Right cardiac atrium (tissue), 5 donors: ENCODE measurements around the gene GBX1. TPM values are rescaled to one million over a fixed set of nuclear protein-coding genes. Genes with fewer than 3 reads are reported as not detected.
A peak's percentile ranks its signal among the peaks of the same experiment; 100 is the strongest.

Experiments
- ATAC-seq, 2 donors: fragments of 200-7000 bp; cut with Tn5 transposase; one replicate each; pipeline versions ENCODE4 v1.8.0 to v1.9.1; 2020; ENCODE audit warnings: moderate library complexity in 2 of 2, mild to moderate bottlenecking in 1 of 2
- DNase-seq, 3 donors: peaks; one replicate each; pipeline ENCODE4 v3.0.0-alpha.2; 2020
- H3K27ac ChIP-seq: one replicate; pipeline ENCODE4 v1.5.1; 2013; ENCODE audit warnings: mild to moderate bottlenecking, low read length, control low read depth, moderate library complexity
- H3K27me3 ChIP-seq: one replicate; pipeline ENCODE4 v1.6.1; 2013; ENCODE audit not compliant: control insufficient read depth, insufficient read depth
- H3K4me1 ChIP-seq: one replicate; pipeline ENCODE4 v1.6.1; 2013; ENCODE audit warnings: low read length; ENCODE audit not compliant: control insufficient read depth, insufficient read depth
- H3K4me3 ChIP-seq: one replicate; pipeline ENCODE4 v1.5.1; 2013; ENCODE audit warnings: low read length, control low read depth
- H3K9me3 ChIP-seq: one replicate; pipeline ENCODE4 v1.6.1; 2013; ENCODE audit warnings: low read length; ENCODE audit not compliant: control insufficient read depth
- WGBS: extraction: QIAGEN DNeasy Blood & Tissue Kit; methylation state at CpG from one replicate; pipeline ENCODE4 v1.1.7; 2013; 5-methylcytosine and 5-hydroxymethylcytosine counted together
- intact Hi-C, 4 donors: fragments of 100-400 bp; cut with DNase I; formaldehyde crosslinking; loops; one replicate each; pipeline versions ENCODE4 v1.11.0 to v1.14.0; 2022 to 2023
- polyA plus RNA-seq: library from polyadenylated mRNA; stranded (reverse); fragments of 200-250 nt; gene quantifications from one replicate; pipeline ENCODE4 v1.2.3, GENCODE V29; 2013
- total RNA-seq, 4 donors: library from RNA; stranded (reverse); fragmentation: NEBNext Ultra II Directional; extraction: Animal tissue kit (Norgen Biotek cat#: 25700); gene quantifications; one replicate each; pipeline ENCODE4 v1.2.1, GENCODE V29; 2021
- donor health status: healthy with polysubstance abuse.
- donor health status: DM: no; HTN: yes; CAD: no.
- donor health status: DM: no; HTN: no; CAD: no.
- donor health status: DM: no; HTN: yes; CAD: no; lungs with severe emphysema.
- donor health status: DM: yes; HTN: yes; CAD: no.

Gene GBX1
- total and polyA plus RNA-seq, 5 donors = 0.14 to 1.0 (median 0.40) TPM; not detected in 2

DNA sequence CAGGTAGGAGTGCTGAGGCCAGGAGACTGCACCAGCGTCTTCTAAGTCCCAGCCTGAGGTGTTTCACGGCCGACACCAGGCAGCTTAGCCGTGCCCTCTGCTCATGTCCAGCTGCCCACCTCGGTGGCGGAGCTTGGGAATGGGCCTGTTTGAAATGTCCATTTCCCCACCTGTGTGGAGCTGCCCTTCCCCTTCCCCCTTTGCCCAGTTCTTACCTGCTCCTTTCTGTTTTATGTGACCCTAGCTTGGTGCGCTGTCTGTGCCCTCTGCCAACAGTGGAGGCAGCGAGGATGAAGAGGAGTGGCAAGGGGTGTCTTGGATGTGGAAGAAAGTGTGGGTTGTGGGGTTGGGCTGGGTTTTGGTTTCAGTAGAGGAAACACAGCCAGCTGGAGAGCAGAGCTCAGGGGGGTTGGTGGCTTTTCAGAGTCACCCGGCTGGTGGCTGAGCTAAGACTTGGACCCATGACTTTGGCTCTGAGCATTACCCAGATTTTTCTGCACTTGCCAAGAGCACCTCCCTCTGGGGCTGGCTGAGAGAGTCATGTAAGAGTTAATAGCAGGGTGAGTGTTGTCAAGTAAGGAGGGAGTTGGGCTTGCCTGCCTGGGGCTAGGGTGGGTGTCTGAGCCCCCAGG lies 37.4 kb downstream of the GBX1 start:
- DNase-seq = peak in 2 of 3 donors; percentile 3 to 7
- Histone ChIP-seq H3K27me3 (no peaks in the 10 kb centered on the region), H3K4me1 (no peaks in the 10 kb centered on the region), H3K4me3 (no peak overlapping the region), H3K9me3 (no peaks in the 10 kb centered on the region), H3K27ac (no peak overlapping the region)
- ATAC-seq = no peak
- WGBS = 92% methylated on average over 9 of the region's 9 CpGs
- intact Hi-C loops = loop anchor here in 2 of 4 donors (5.0 to 10.0 kb wide), 2 partner anchors 42 to 175 kb away; no protein-coding TSS in a partner anchor

DNA sequence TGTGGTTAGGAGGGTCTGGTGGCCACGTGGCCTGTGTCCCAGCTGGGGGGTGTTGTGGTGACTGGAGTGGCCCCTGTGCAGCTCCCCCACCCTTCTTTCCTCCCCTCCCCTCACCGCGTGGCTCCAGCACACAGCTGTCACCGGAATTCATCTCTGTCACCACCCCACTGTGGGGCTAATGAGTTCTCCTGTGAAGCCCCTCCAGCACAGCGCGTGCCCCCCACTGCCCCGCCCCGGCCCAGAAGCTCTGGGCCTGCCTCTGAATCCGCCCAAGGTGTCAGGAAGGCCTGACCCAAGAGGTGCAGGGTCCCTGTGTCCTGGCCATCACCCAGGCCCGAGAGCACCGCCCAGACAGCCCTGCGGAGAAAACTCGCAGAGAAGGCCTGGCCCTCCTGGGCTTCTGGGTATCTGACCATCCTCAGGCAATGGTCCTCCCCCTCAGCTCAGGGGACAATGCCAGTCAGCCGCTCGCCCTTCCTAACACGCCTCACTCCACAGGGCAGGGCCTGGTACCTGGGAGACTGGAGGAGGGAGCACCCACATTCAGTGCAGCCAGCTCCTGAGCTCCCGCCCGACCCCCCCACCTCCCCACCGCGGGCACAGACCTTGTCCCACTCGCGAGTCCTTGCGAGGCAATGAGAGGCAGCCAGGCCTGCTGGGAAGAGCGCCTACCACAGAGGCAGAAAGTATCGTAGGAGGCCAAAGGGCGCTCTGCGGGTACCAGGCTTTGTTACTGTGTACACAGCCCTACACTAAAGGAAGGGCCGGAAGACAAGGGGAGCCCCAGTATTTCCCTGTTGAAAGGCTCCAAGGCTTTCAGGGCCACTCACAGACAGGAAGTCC lies 38.2 kb downstream of the GBX1 start:
- H3K9me3 ChIP-seq = no peaks in the 10 kb centered on the region
- intact Hi-C loops = loop anchor here in 2 of 4 donors (5.0 to 10.0 kb wide), 2 partner anchors 43 to 175 kb away; no protein-coding TSS in a partner anchor
- no peaks in the 10 kb centered on the region for H3K27me3 ChIP-seq
- H3K27ac ChIP-seq = no peak overlapping the region
- ATAC-seq = no peak
- H3K4me3 ChIP-seq = no peak overlapping the region
- DNase-seq = peak in 1 of 3 donors; percentile 21
- H3K4me1 ChIP-seq = no peaks in the 10 kb centered on the region
- WGBS = 89% methylated on average over 28 of the region's 28 CpGs

DNA sequence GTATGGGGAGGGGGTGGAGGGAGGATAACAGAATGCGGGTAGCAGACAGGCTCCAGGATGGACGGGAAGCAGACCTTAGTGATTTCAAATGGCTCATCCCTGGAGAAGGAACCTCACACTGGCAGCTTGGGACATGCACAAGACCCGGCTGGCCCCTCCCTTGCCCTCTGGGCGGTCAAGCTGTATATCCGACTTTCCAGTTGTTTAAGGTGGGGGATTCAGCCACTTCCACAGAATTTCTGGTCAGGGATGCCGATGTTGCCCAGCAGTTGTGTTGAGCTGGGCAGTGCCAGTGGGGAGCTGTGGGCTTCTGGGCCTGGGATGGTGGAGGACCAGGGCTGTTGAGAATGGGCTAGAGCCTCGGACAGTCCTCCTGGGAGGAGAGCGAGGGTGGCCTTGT lies 38.8 kb downstream of the GBX1 start:
- no peaks in the 10 kb centered on the region for H3K9me3 ChIP-seq
- intact Hi-C loops = loop anchor here in 2 of 4 donors (5.0 to 10.0 kb wide), 2 partner anchors 44 to 176 kb away; no protein-coding TSS in a partner anchor
- H3K27me3 ChIP-seq = no peaks in the 10 kb centered on the region
- no peaks in the 10 kb centered on the region for H3K4me1 ChIP-seq
- no peak for ATAC-seq
- WGBS = 88% methylated on average over 8 of the region's 8 CpGs
- H3K4me3 ChIP-seq = no peak overlapping the region
- H3K27ac ChIP-seq = no peak overlapping the region
- DNase-seq = peak in 2 of 3 donors; percentile 6 to 22

DNA sequence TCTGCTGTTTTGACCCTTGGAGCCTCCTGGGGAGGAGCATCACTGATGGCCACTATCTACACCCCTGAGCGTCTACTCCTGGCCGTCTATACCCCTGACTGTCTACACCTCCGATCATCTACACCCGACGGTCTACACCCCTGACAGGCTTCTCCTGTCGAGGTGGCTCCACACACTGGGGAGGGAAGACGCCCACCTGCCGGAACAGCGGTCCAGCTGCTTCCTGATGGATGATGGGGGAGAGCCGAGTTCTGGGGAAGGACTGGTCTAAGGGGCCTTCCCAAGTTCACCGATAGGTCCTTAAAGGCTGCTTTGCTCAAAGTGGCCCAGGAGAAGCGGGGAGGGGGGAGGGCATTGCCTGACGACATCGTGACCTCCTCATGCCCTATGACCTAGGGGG lies 39.4 kb downstream of the GBX1 start:
- Histone ChIP-seq H3K27me3 (no peaks in the 10 kb centered on the region), H3K4me3 (no peak overlapping the region), H3K9me3 (no peaks in the 10 kb centered on the region), H3K27ac (no peak overlapping the region), H3K4me1 (no peaks in the 10 kb centered on the region)
- 80% methylated on average over 14 of the region's 14 CpGs for WGBS
- intact Hi-C loops = loop anchor here in 2 of 4 donors (5.0 to 10.0 kb wide), 2 partner anchors 44 to 177 kb away; no protein-coding TSS in a partner anchor
- DNase-seq (peak in 2 of 3 donors; percentile 7 to 24), ATAC-seq (no peak)

DNA sequence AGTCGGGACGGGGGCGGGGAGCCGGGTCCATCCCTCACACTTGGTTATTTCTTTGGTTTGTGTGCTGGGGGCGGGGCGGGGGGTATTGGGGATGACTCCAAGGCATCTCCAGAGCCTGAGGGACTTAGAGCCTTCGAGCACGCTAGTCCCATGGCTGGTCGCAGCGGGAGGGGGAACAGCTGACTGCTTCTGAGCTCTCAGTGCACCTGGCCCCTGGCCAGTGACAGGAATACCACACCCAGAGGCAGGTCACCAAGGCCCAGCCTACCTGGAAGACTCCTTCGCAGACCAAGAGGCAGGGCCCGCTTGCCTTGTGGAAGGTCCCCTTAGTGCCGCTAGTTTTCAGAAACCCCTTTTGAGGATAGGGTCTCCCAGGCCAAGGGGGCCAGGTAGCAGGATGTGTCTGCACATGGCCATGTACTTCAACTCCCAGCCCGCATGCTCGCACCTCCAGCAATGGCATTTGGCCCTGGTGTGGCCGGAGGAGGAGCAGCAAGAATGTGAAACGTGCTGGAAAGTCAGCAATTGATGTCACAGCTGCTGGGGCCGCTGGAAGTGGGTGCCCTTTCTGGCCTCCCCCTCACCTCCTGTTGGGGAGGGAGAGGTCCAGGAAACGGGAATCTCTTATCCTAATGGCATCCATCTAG lies 40.9 kb downstream of the GBX1 start:
- WGBS = 69% methylated on average over 19 of the region's 19 CpGs
- no peaks in the 10 kb centered on the region for H3K27me3 ChIP-seq
- no peak overlapping the region for H3K27ac ChIP-seq
- ATAC-seq = no peak
- peak in 2 of 3 donors; percentile 48 to 57 for DNase-seq
- intact Hi-C loops = loop anchor here in 2 of 4 donors (5.0 to 10.0 kb wide), 2 partner anchors 46 to 178 kb away; no protein-coding TSS in a partner anchor
- no peak overlapping the region for H3K4me3 ChIP-seq
- H3K9me3 ChIP-seq = no peaks in the 10 kb centered on the region
- H3K4me1 ChIP-seq = no peaks in the 10 kb centered on the region

DNA sequence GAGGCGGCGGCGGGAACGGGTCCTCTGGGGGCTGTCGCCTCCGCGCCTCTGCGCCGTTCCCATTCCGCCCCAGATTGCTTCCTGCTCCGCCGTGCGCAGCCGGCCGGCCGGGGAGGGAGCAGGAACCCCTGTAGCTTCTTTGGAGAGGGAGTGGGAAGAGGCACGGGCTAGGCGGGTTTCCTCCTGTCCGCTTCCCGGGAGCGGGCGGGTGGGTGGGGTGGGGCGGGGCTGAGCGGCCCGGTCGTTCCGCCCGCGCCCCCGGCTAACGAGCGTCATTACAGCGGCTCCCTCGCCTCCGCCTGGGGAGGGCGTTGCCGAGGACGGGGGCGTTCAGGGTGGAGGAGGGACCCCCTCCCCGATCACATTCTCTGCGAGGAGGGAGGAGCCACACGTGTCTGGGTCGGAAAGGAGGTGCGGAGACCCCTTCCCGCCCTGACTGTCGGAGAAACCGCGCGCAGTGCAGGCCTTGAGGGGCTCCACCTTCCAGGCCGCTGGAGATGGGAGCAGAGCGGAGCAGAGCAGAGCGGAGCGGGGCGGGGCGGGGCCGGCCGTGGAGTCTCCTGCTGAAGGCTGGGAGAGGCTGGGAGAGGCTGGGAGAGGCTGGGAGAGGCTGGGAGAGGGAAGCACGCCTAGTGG lies 41.5 kb downstream of the GBX1 start:
- intact Hi-C loops = loop anchor here in 3 of 4 donors (2.0 to 10.0 kb wide), 3 partner anchors 46 to 179 kb away; no protein-coding TSS in a partner anchor
- DNase-seq (peak in 2 of 3 donors; percentile 63 to 71), ATAC-seq (peak; percentile 18 to 27)
- H3K4me3 ChIP-seq = peak overlapping the region; percentile 47
- H3K27ac ChIP-seq = no peak overlapping the region
- H3K4me1 ChIP-seq = no peaks in the 10 kb centered on the region
- H3K27me3 ChIP-seq = no peaks in the 10 kb centered on the region
- H3K9me3 ChIP-seq = no peaks in the 10 kb centered on the region
- WGBS = 9% methylated on average over 58 of the region's 58 CpGs

DNA sequence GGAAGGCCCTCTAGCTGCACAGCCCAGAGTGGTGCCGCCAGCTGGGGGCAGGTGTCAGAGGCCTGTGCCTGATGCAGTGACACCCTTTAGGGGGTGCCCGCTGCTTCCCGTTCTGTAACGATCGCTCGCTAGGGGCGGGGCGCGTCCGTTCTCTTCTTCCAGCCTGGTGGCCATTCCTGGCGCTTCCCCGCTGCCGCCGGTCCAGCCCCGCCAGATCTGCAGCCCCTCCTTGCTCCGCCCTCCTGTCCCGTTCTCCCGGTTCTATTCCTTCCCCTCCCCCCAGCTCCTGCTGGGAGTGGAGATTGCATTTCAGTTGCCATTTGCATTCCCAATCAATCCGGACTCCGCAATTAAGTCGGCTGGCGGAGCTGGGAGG lies 42.0 kb downstream of the GBX1 start:
- Histone ChIP-seq H3K9me3 (no peaks in the 10 kb centered on the region), H3K4me3 (peak overlapping the region; percentile 47), H3K27me3 (no peaks in the 10 kb centered on the region), H3K27ac (no peak overlapping the region), H3K4me1 (no peaks in the 10 kb centered on the region)
- peak; percentile 61 to 86 (median 82) for DNase-seq
- peak; percentile 46 to 49 for ATAC-seq
- intact Hi-C loops = loop anchor here in 3 of 4 donors (2.0 to 10.0 kb wide), 3 partner anchors 47 to 179 kb away; no protein-coding TSS in a partner anchor
- 7% methylated on average over 22 of the region's 22 CpGs for WGBS

DNA sequence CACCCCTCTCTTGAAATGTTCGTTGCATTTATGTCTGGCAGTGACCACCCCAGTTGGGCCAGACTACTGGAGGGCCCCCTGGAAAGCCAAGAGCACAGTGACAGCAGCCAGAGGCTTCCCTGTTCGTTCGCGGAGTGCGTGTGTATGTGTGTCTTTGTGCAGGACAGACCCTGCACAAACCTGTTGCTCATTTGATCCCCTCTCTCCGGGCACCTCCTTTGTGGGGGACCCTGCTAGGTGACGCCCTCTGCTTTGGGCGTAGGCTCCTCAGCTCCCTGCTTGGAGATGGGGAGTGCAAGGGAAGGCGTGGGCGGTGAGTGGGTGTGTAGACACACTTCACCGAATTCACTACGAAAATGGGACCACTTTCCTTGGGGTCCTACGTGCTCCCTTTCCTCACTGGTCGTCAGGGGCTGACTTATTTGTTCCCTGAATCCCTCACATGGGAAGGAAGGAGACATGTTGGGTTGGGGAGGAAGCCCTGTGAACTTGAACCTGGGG lies 42.5 kb downstream of the GBX1 start:
- intact Hi-C loops = loop anchor here (1.0 to 10.0 kb wide), 4 partner anchors 47 to 180 kb away; no protein-coding TSS in a partner anchor
- ATAC-seq (no peak), DNase-seq (peak in 2 of 3 donors; percentile 39 to 45)
- Histone ChIP-seq H3K9me3 (no peaks in the 10 kb centered on the region), H3K27me3 (no peaks in the 10 kb centered on the region), H3K4me1 (no peaks in the 10 kb centered on the region), H3K27ac (no peak overlapping the region), H3K4me3 (no peak overlapping the region)
- WGBS = 82% methylated on average over 14 of the region's 14 CpGs

DNA sequence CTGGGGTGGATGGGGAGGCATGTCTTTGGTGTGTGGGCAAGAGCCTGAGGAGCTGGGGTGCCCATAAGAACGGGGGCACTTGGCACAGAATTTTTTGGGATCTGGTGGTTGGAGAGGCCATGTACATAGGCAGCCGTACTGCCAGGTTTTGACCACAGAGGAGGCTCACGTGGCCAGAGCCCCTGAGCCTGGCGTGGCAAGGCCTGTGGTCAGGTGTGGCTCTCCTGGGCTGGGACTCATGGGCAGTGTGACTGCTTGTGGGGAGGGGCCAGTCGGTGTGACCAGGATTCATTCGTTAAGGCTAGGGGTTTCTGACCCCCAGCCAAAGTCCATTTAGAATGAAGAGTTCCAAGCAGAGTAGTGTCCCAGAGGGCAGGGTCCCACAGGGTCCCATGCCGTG lies 43.0 kb downstream of the GBX1 start:
- no peaks in the 10 kb centered on the region for H3K9me3 ChIP-seq
- no peak for ATAC-seq
- H3K27me3 ChIP-seq = no peaks in the 10 kb centered on the region
- intact Hi-C loops = loop anchor here in 3 of 4 donors (1.0 to 10.0 kb wide), 3 partner anchors 48 to 180 kb away; no protein-coding TSS in a partner anchor
- H3K4me3 ChIP-seq = no peak overlapping the region
- WGBS = 89% methylated on average over 7 of the region's 7 CpGs
- no peak overlapping the region for H3K27ac ChIP-seq
- DNase-seq = peak in 1 of 3 donors; percentile 41
- no peaks in the 10 kb centered on the region for H3K4me1 ChIP-seq
